BJ (cell line): Measurements from ENCODE around the gene ABCF3. TPM values are rescaled to one million over a fixed set of nuclear protein-coding genes. Genes with fewer than 3 reads are reported as not detected.

Experiments used
- CTCF ChIA-PET: fragments of 350-600 bp; formaldehyde crosslinking; extraction: SDS; loops from one replicate; lab custom pipeline; 2021; ENCODE audit warnings: antibody characterized with exemption, inconsistent platforms; lab: Yijun Ruan, JAX
- POLR2A ChIA-PET: fragments of 300-600 bp; sonication (Branson Sonifier 250); formaldehyde crosslinking; extraction: SDS; loops from one replicate; lab custom pipeline; 2021; ENCODE audit warnings: antibody characterized with exemption; lab: Charles Lee
- DNase-seq: peaks from one replicate; pipeline ENCODE4 v3.0.0-alpha.2; 2011; ENCODE audit warnings: low read depth
- H3K27me3 ChIP-seq: 2 replicates; pipeline ENCODE4 v1.6.0; 2011; ENCODE audit warnings: low read length; ENCODE audit not compliant: control insufficient read depth, insufficient read depth
- H3K36me3 ChIP-seq: 2 replicates; pipeline ENCODE4 v1.5.1; 2011; ENCODE audit warnings: low read length; ENCODE audit not compliant: control insufficient read depth, insufficient read depth
- H3K4me3 ChIP-seq: 2 replicates; pipeline ENCODE4 v1.5.1; 2011; ENCODE audit warnings: low read depth, mild to moderate bottlenecking, control low read depth, low read length
- polyA plus RNA-seq: library from polyadenylated mRNA; depleted of rRNA; stranded (reverse); fragments of >200 nt; gene quantifications from 2 replicates; pipeline ENCODE4 v1.2.3, GENCODE V29; 2011
- TF ChIP-seq, protein P1 (sequence below): IDR thresholded peaks from 2 replicates; pipeline ENCODE4 v1.5.1; 2011; ENCODE audit warnings: low read depth, mild to moderate bottlenecking, control low read depth, inconsistent platforms, low read length, moderate library complexity; ENCODE audit not compliant: insufficient read depth

The ABCF3 gene
- polyA plus RNA-seq, 1 experiment = 82.8 TPM

DNA sequence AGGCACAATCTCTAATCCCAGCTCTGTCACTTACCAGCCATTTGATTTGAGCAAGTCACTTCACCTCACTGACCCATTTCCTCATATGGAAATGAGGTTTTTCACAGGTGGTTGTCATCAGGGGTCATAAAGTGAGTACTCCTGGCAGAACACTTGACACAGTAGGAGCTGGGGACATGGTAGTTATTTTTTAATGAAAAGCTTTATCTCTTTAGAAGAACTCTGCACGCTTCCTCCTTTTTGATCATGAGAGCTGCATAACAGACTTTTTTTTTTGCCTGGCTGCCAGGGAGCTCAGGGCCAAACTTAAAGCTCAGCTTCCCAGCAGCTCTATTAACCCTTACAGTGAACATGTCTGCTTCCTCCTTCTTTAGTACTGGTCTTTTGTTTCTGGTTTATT, 51.8 kb downstream of the ABCF3 start:
- peaks cover 1% of the 10 kb centered on the region for H3K27me3 ChIP-seq
- POLR2A ChIA-PET = no interaction called here
- H3K36me3 ChIP-seq = peaks cover 2% of the 10 kb centered on the region
- TF ChIP-seq, protein P1, sequence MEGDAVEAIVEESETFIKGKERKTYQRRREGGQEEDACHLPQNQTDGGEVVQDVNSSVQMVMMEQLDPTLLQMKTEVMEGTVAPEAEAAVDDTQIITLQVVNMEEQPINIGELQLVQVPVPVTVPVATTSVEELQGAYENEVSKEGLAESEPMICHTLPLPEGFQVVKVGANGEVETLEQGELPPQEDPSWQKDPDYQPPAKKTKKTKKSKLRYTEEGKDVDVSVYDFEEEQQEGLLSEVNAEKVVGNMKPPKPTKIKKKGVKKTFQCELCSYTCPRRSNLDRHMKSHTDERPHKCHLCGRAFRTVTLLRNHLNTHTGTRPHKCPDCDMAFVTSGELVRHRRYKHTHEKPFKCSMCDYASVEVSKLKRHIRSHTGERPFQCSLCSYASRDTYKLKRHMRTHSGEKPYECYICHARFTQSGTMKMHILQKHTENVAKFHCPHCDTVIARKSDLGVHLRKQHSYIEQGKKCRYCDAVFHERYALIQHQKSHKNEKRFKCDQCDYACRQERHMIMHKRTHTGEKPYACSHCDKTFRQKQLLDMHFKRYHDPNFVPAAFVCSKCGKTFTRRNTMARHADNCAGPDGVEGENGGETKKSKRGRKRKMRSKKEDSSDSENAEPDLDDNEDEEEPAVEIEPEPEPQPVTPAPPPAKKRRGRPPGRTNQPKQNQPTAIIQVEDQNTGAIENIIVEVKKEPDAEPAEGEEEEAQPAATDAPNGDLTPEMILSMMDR = no peak
- DNase-seq = no peak
- no peak overlapping the region for H3K4me3 ChIP-seq
- CTCF ChIA-PET = interaction anchor here (0.7 to 6.4 kb wide), 4 partner anchors 9 to 93 kb away, joined by 3 to 54 read pairs (median 4); partner anchors contain the start of genes EEF1AKMT4 and VWA5B2

DNA sequence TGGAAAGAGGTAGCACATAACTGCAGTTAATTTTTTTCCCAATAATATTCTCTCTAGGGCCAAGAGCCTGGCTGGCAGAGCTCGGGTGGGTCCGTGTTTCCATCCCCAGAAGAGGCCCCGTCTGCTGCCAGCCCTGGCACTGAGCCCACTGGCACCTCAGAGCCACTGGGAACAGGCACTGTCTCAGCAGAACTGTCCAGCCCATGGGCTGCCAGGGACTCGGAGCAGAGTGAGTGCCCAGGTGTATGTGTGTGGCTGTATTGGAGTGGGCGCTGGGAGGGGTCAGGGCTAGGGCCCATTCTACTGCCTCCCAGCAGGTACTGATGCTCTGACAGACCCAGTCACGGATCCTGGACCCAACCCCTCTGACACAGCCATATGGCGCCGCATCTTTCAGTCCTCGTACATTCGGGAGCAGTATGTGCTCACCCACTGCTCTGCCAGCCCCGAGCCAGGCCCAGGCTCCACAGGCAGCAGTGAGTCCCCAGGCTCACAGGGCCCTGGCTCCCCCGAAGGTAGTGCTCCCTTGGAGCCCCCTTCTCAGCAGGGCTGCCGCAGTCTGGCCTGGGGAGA, 52.3 kb downstream of the ABCF3 start:
- Histone ChIP-seq H3K27me3 (no peaks in the 10 kb centered on the region; the same call in 1 of the 2 replicates), H3K36me3 (peaks cover 4% of the 10 kb centered on the region), H3K4me3 (no peak overlapping the region)
- TF ChIP-seq, protein P1 = no peak
- POLR2A ChIA-PET = no interaction called here
- CTCF ChIA-PET = interaction anchor here (0.7 to 6.4 kb wide), 4 partner anchors 9 to 94 kb away, joined by 3 to 54 read pairs (median 4); partner anchors contain the start of genes EEF1AKMT4 and VWA5B2
- no peak for DNase-seq

- no peaks in the 10 kb centered on the region; the same call in 1 of the 2 replicates for H3K27me3 ChIP-seq
- H3K4me3 ChIP-seq = no peak overlapping the region
- H3K36me3 ChIP-seq = peaks cover 10% of the 10 kb centered on the region
- POLR2A ChIA-PET = no interaction called here
- CTCF ChIA-PET = interaction anchor here (0.6 to 6.4 kb wide), 4 partner anchors 11 to 95 kb away, joined by 3 to 54 read pairs (median 4); partner anchors contain the start of gene VWA5B2
- TF ChIP-seq, protein P1 = no peak
- DNase-seq = no peak
These were observed 53.2 kb downstream of the ABCF3 start for GRCh38 chr3:184239221-184239620.

DNA sequence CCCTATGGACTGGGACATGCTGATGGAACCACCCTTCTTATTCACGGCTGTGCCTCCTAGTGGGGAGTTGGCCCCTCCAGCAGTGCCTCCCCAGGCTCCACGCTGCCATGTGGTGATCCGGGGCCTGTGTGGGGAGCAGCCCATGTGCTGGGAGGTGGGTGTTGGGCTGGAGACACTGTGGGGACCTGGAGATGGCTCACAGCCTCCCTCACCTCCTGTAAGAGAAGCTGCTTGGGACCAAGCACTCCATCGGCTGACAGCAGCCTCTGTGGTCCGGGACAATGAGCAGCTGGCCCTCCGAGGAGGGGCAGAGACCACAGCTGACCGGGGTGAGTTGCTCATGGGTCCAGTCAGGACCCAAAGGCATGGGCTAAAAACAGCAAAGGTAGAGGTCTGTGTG, 53.7 kb downstream of the ABCF3 start:
- CTCF ChIA-PET = interaction anchor here (0.6 to 6.4 kb wide), 6 partner anchors 10 to 112 kb away, joined by 3 to 54 read pairs (median 4); partner anchors contain the start of genes CAMK2N2 and VWA5B2
- POLR2A ChIA-PET = no interaction called here
- Histone ChIP-seq H3K4me3 (no peak overlapping the region), H3K27me3 (no peaks in the 10 kb centered on the region; the same call in 1 of the 2 replicates), H3K36me3 (peaks cover 14% of the 10 kb centered on the region)
- DNase-seq = no peak
- TF ChIP-seq, protein P1 = no peak

- Histone ChIP-seq H3K27me3 (no peaks in the 10 kb centered on the region; the same call in 1 of the 2 replicates), H3K4me3 (no peak overlapping the region), H3K36me3 (peaks cover 23% of the 10 kb centered on the region)
- ChIA-PET CTCF (interaction anchor here (0.7 to 6.4 kb wide), 8 partner anchors 9 to 223 kb away, joined by 3 to 54 read pairs (median 4); partner anchors contain the start of genes ABCC5, CAMK2N2 and VWA5B2), POLR2A (no interaction called here)
- DNase-seq = no peak
- TF ChIP-seq, protein P1 = no peak
These were observed 54.6 kb downstream of the ABCF3 start for GRCh38 chr3:184240384-184241140.
